Natural killer cell (primary cell): ENCODE measurements around the gene SYT2. TPM values are rescaled to one million over a fixed set of nuclear protein-coding genes. Genes with fewer than 3 reads are reported as not detected.
"Not testable (repeated sequence)": the region's sequence is repeated elsewhere in the genome, so short reads cannot be mapped to it uniquely, and the experiment has no call there.

Experiments used
- ATAC-seq, 3 donors: fragments of 150-1000 bp in 2 of 3; fragments of 200-7000 bp in 1 of 3; cut with Tn5 transposase; 1 replicate in 1 of 3; 2 replicates in 2 of 3; pipeline ENCODE4 v1.10.0; 2021; ENCODE audit warnings: mild to moderate bottlenecking in 2 of 3, moderate library complexity in 2 of 3
- DNase-seq, 2 donors: peaks; one replicate each; pipeline versions ENCODE4 v3.0.0 to v3.0.0-alpha.2; 2013 to 2021; ENCODE audit warnings: mixed read lengths in 1 of 2
- H3K27ac ChIP-seq: one replicate; pipeline ENCODE4 v1.5.1; 2013; ENCODE audit warnings: mild to moderate bottlenecking, low read length
- H3K27me3 ChIP-seq: one replicate; pipeline ENCODE4 v1.6.1; 2013; ENCODE audit warnings: low read length; ENCODE audit not compliant: control insufficient read depth, insufficient read depth
- H3K36me3 ChIP-seq: one replicate; pipeline ENCODE4 v1.6.1; 2013; ENCODE audit warnings: low read length; ENCODE audit not compliant: control insufficient read depth, insufficient read depth
- H3K4me1 ChIP-seq: one replicate; pipeline ENCODE4 v1.6.1; 2013; ENCODE audit warnings: low read length; ENCODE audit not compliant: control insufficient read depth, insufficient read depth
- H3K4me3 ChIP-seq: one replicate; pipeline ENCODE4 v1.5.1; 2013; ENCODE audit warnings: low read length
- H3K9me3 ChIP-seq: one replicate; pipeline ENCODE4 v1.6.1; 2013; ENCODE audit warnings: low read length; ENCODE audit not compliant: control insufficient read depth, insufficient read depth
- H3K27ac Mint-ChIP-seq, 2 donors: one replicate each; pipeline ENCODE4 v1.8.0; 2022; ENCODE audit warnings: mild to moderate bottlenecking in 2 of 2, mixed read lengths in 2 of 2, moderate library complexity in 1 of 2
- H3K27me3 Mint-ChIP-seq, 2 donors: one replicate each; pipeline ENCODE4 v1.8.0; 2022; ENCODE audit warnings: low read depth in 2 of 2, mixed read lengths in 2 of 2
- H3K36me3 Mint-ChIP-seq: one replicate; pipeline ENCODE4 v1.8.0; 2022; ENCODE audit warnings: mixed read lengths
- H3K4me1 Mint-ChIP-seq, 2 donors: one replicate each; pipeline ENCODE4 v1.8.0; 2022; ENCODE audit warnings: mixed read lengths in 2 of 2
- H3K4me3 Mint-ChIP-seq: one replicate; pipeline ENCODE4 v1.8.0; 2022; ENCODE audit warnings: mild to moderate bottlenecking, moderate library complexity, mixed read lengths
- H3K9me3 Mint-ChIP-seq, 2 donors: one replicate each; pipeline ENCODE4 v1.8.0; 2022; ENCODE audit warnings: mixed read lengths in 2 of 2
- CTCF ChIP-seq: fragments of 200-600 bp; IDR thresholded peaks from one replicate; pipeline ENCODE4 v1.8.0; 2022; ENCODE audit warnings: antibody characterized with exemption
- WGBS: methylation state at CpG from one replicate; pipeline ENCODE4 v1.1.7; 2013; ENCODE audit warnings: missing lambda C conversion rate; ENCODE audit not compliant: insufficient coverage; 5-methylcytosine and 5-hydroxymethylcytosine counted together
- intact Hi-C: fragments of 100-400 bp; cut with micrococcal nuclease; formaldehyde crosslinking; loops from one replicate; pipeline ENCODE4 v1.14.2; 2022
- total RNA-seq, 4 donors: library from RNA; stranded (reverse); fragments of 120-200 nt in 1 of 4; gene quantifications; one replicate each; pipeline versions ENCODE4 v1.2.3 to v1.2.4, GENCODE V29; 2013 to 2022

Gene SYT2
- total RNA-seq, 3 donors from 2014 or later (not counting 1 experiment from before 2014, with no cell fraction given), result not detected

DNA sequence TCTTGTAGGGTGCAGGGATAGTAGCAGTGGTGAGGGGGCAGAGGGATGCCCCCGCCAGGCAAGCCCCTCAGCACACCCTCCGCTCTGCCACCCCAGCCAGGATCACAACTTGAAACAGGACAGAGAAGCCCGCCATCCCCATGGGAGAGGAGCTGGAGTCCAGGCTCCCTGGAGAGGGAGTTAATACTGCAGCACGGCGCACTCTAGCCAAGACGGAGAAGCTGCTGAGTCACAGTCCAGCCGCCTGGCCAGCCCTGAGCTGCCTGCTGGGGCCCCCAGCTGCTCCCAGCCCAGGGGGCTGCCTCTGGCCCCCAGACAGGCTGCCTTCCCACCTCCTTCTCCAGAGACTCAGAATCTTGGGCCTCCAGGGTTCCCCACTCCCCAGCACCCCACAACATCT is 87.2 kb downstream of the SYT2 start:
- Histone ChIP-seq H3K4me1 (peaks cover 35% of the 10 kb centered on the region), H3K4me3 (no peak overlapping the region), H3K27ac (no peak overlapping the region), H3K36me3 (no peaks in the 10 kb centered on the region), H3K27me3 (peaks cover 2% of the 10 kb centered on the region), H3K9me3 (no peaks in the 10 kb centered on the region)
- no peak for TF ChIP-seq CTCF
- intact Hi-C loops, result no loop called here
- Mint-ChIP-seq H3K4me3 (no peak overlapping the region), H3K27me3 (peaks cover 13 to 26% of the 10 kb centered on the region in 2 donors), H3K36me3 (no peaks in the 10 kb centered on the region), H3K9me3 (no peaks in the 10 kb centered on the region), H3K4me1 (peaks cover 24 to 30% of the 10 kb centered on the region in 2 donors), H3K27ac (no peak overlapping the region)
- 75% methylated on average over 7 of the region's 7 CpGs for WGBS
- ATAC-seq (no peak), DNase-seq (no peak)

DNA sequence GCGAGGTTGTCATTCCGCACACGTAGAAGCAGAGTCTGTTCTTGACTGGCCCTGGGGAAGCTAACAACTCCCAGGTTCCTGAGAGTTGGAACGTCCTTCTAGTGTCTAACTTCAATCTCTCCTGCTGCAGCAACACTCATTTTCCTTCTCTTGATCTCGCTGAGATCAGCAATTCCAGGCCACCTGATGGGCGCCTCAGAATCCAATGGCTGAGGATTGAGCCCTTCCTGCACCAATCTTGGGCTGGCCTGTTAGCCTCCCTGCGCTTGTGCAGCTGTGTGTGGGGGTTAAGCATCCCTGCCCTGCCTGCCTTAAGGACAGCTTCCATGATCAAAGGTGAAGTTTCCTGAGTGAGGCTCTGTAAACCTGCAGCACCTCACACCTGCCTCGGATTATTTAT is 87.9 kb downstream of the SYT2 start:
- no peak overlapping the region for H3K4me3 ChIP-seq
- intact Hi-C loops, result no loop called here
- TF ChIP-seq CTCF, result no peak
- Mint-ChIP-seq H3K4me1 (peaks cover 18 to 27% of the 10 kb centered on the region in 2 donors), H3K36me3 (no peaks in the 10 kb centered on the region), H3K27me3 (peaks cover 13 to 26% of the 10 kb centered on the region in 2 donors), H3K4me3 (no peak overlapping the region), H3K27ac (no peak overlapping the region), H3K9me3 (no peaks in the 10 kb centered on the region)
- H3K27ac ChIP-seq, result no peak overlapping the region
- peaks cover 29% of the 10 kb centered on the region for H3K4me1 ChIP-seq
- H3K27me3 ChIP-seq, result peaks cover 2% of the 10 kb centered on the region
- no peaks in the 10 kb centered on the region for H3K9me3 ChIP-seq
- DNase-seq (no peak), ATAC-seq (no peak)
- WGBS, result 94% methylated on average over 8 of the region's 8 CpGs
- no peaks in the 10 kb centered on the region for H3K36me3 ChIP-seq

- 94% methylated on average over 3 of the region's 3 CpGs for WGBS
- Mint-ChIP-seq H3K36me3 (no peaks in the 10 kb centered on the region), H3K27me3 (peaks cover 20 to 33% of the 10 kb centered on the region in 2 donors), H3K4me3 (no peak overlapping the region), H3K4me1 (peaks cover 19 to 26% of the 10 kb centered on the region in 2 donors), H3K9me3 (no peaks in the 10 kb centered on the region), H3K27ac (no peak overlapping the region)
- H3K4me1 ChIP-seq, result peaks cover 28% of the 10 kb centered on the region
- ATAC-seq, result no peak
- intact Hi-C loops, result no loop called here
- peaks cover 2% of the 10 kb centered on the region for H3K27me3 ChIP-seq
- no peaks in the 10 kb centered on the region for H3K9me3 ChIP-seq
- no peaks in the 10 kb centered on the region for H3K36me3 ChIP-seq
- TF ChIP-seq CTCF, result no peak
- H3K4me3 ChIP-seq, result no peak overlapping the region
- DNase-seq, result no peak
- no peak overlapping the region for H3K27ac ChIP-seq
Measured at GRCh38 chr1:202621446-202621845, 88.8 kb downstream of the SYT2 start.

- ATAC-seq, H3K36me3 ChIP-seq, H3K4me3 Mint-ChIP-seq, H3K36me3 Mint-ChIP-seq, H3K9me3 ChIP-seq, H3K27ac Mint-ChIP-seq, H3K27ac ChIP-seq, H3K4me3 ChIP-seq, intact Hi-C loops, DNase-seq, H3K9me3 Mint-ChIP-seq, H3K27me3 ChIP-seq: not testable (repeated sequence)
- Mint-ChIP-seq H3K27me3 (peaks cover 27 to 41% of the 10 kb centered on the region in 2 donors), H3K4me1 (peaks cover 33 to 40% of the 10 kb centered on the region in 2 donors)
- WGBS, result 77% methylated on average over 2 of the region's 2 CpGs
- peaks cover 29% of the 10 kb centered on the region for H3K4me1 ChIP-seq
Measured at GRCh38 chr1:202620036-202620435, 90.2 kb downstream of the SYT2 start.
